Liver (tissue), 9 donors: ENCODE results near the gene RNF144B. TPM values are rescaled to one million over a fixed set of nuclear protein-coding genes. Genes with fewer than 3 reads are reported as not detected.

Experiments used
- DNase-seq: peaks from one replicate; pipeline ENCODE4 v3.0.0-alpha.2; 2017; ENCODE audit warnings: low spot score
- H3K27ac ChIP-seq, 2 donors: one replicate each; pipeline ENCODE4 v1.7.0; 2013; ENCODE audit warnings: inconsistent platforms in 2 of 2, low read length in 2 of 2, control low read depth in 1 of 2, low read depth in 1 of 2, mild to moderate bottlenecking in 1 of 2
- H3K27me3 ChIP-seq, 4 donors: one replicate each; pipeline versions ENCODE4 v1.6.1 to v1.7.0; 2013; ENCODE audit warnings: low read length in 3 of 4, inconsistent platforms in 1 of 4, mild to moderate bottlenecking in 1 of 4, moderate library complexity in 1 of 4; ENCODE audit not compliant: control insufficient read depth in 4 of 4, insufficient read depth in 4 of 4
- H3K36me3 ChIP-seq, 4 donors: one replicate each; pipeline versions ENCODE4 v1.6.1 to v1.7.0; 2013; ENCODE audit warnings: low read length in 3 of 4, mild to moderate bottlenecking in 3 of 4, low read depth in 1 of 4, moderate library complexity in 1 of 4; ENCODE audit not compliant: control insufficient read depth in 4 of 4, insufficient read depth in 3 of 4
- H3K4me1 ChIP-seq, 4 donors: one replicate each; pipeline versions ENCODE4 v1.6.1 to v1.7.0; 2013; ENCODE audit warnings: low read length in 3 of 4, mild to moderate bottlenecking in 3 of 4, moderate library complexity in 1 of 4; ENCODE audit not compliant: control insufficient read depth in 4 of 4, insufficient read depth in 4 of 4
- H3K4me3 ChIP-seq, 3 donors: one replicate each; pipeline versions ENCODE4 v1.6.1 to v1.7.0; 2013; ENCODE audit warnings: low read length in 3 of 3, control low read depth in 1 of 3, low read depth in 1 of 3, mild to moderate bottlenecking in 1 of 3
- H3K9ac ChIP-seq, 2 donors: one replicate each; pipeline ENCODE4 v1.7.0; 2013; ENCODE audit warnings: low read length in 2 of 2, mild to moderate bottlenecking in 2 of 2, moderate library complexity in 2 of 2, control low read depth in 1 of 2, low read depth in 1 of 2
- H3K9me3 ChIP-seq, 4 donors: one replicate each; pipeline versions ENCODE4 v1.6.1 to v1.7.0; 2013; ENCODE audit warnings: low read length in 3 of 4; ENCODE audit not compliant: control insufficient read depth in 4 of 4
- ATF3 ChIP-seq: IDR thresholded peaks from 2 replicates; pipeline ENCODE4 v1.6.1; 2016; ENCODE audit warnings: antibody characterized with exemption
- CTCF ChIP-seq: fragments of 150-350 bp; IDR thresholded peaks from 2 replicates; pipeline ENCODE4 v1.5.1; 2017; ENCODE audit warnings: improper control_type of control experiment, low read depth, low read length; ENCODE audit not compliant: missing input control
- EGR1 ChIP-seq, 2 donors: IDR thresholded peaks; 2 replicates each; pipeline ENCODE4 v1.6.1; 2016 to 2018; ENCODE audit warnings: antibody characterized with exemption in 2 of 2, low read depth in 2 of 2
- FOXA1 ChIP-seq: IDR thresholded peaks from 2 replicates; pipeline ENCODE4 v1.6.1; 2016; ENCODE audit warnings: antibody characterized with exemption
- FOXA2 ChIP-seq: IDR thresholded peaks from 2 replicates; pipeline ENCODE4 v1.6.1; 2016; ENCODE audit warnings: antibody characterized with exemption
- GABPA ChIP-seq, 2 donors: IDR thresholded peaks in 1 of 2; conservative IDR thresholded peaks in 1 of 2; 2 replicates each; pipeline ENCODE4 v1.6.1; 2016; ENCODE audit warnings: antibody characterized with exemption in 2 of 2, mild to moderate bottlenecking in 1 of 2, moderate library complexity in 1 of 2
- HNF4A ChIP-seq, 2 donors: conservative IDR thresholded peaks; 2 replicates each; pipeline ENCODE4 v1.6.1; 2016; ENCODE audit warnings: antibody characterized with exemption in 2 of 2, mild to moderate bottlenecking in 2 of 2
- HNF4G ChIP-seq: IDR thresholded peaks from 2 replicates; pipeline ENCODE4 v1.6.1; 2016; ENCODE audit warnings: antibody characterized with exemption
- JUND ChIP-seq, 2 donors: IDR thresholded peaks; 2 replicates each; pipeline ENCODE4 v1.6.1; 2016; ENCODE audit warnings: antibody characterized with exemption in 2 of 2
- MAX ChIP-seq: IDR thresholded peaks from 2 replicates; pipeline ENCODE4 v1.6.1; 2016; ENCODE audit warnings: antibody characterized with exemption
- NR2F2 ChIP-seq: IDR thresholded peaks from 2 replicates; pipeline ENCODE4 v1.6.1; 2016; ENCODE audit warnings: antibody characterized with exemption
- RAD21 ChIP-seq, 2 donors: IDR thresholded peaks; 2 replicates each; pipeline ENCODE4 v1.6.1; 2016; ENCODE audit warnings: antibody characterized with exemption in 2 of 2, mild to moderate bottlenecking in 2 of 2
- REST ChIP-seq: IDR thresholded peaks from 2 replicates; pipeline ENCODE4 v1.6.1; 2016; ENCODE audit warnings: antibody characterized with exemption, mild to moderate bottlenecking
- RXRA ChIP-seq, 2 donors: IDR thresholded peaks; 2 replicates each; pipeline ENCODE4 v1.6.1; 2017 to 2018; ENCODE audit warnings: antibody characterized with exemption in 2 of 2, mild to moderate bottlenecking in 1 of 2
- SP1 ChIP-seq: IDR thresholded peaks from 2 replicates; pipeline ENCODE4 v1.6.1; 2018; ENCODE audit warnings: antibody characterized with exemption, mild to moderate bottlenecking
- TAF1 ChIP-seq: conservative IDR thresholded peaks from 2 replicates; pipeline ENCODE4 v1.6.1; 2016; ENCODE audit warnings: antibody characterized with exemption, mild to moderate bottlenecking
- YY1 ChIP-seq: IDR thresholded peaks from 2 replicates; pipeline ENCODE4 v1.6.1; 2016; ENCODE audit warnings: antibody characterized with exemption, mild to moderate bottlenecking
- ZBTB33 ChIP-seq: IDR thresholded peaks from 2 replicates; pipeline ENCODE4 v1.6.1; 2016; ENCODE audit warnings: antibody characterized with exemption
- WGBS: extraction: QIAGEN DNeasy Blood & Tissue Kit; methylation state at CpG from one replicate; pipeline ENCODE4 v1.1.7; 2013; 5-methylcytosine and 5-hydroxymethylcytosine counted together
- polyA plus RNA-seq, 2 donors: library from polyadenylated mRNA; stranded (reverse) in 1 of 2; unstranded in 1 of 2; fragments of 200-250 nt in 1 of 2; fragments of >200 nt in 1 of 2; fragmentation: Nextera tagmentation in 1 of 2; extraction: Ambion mirVana in 1 of 2; gene quantifications; one replicate each; pipeline versions ENCODE4 v1.2.1 to v1.2.3, GENCODE V29; 2013 to 2015
- total RNA-seq, 2 donors: library from RNA; depleted of rRNA; stranded (reverse); fragments of >200 nt; gene quantifications; one replicate each; pipeline ENCODE4 v1.2.3, GENCODE V29; 2014
- donor health status: healthy.
- donor health status: healthy.
- donor health status: healthy.
- donor health status: healthy.
- donor health status: healthy.

RNF144B gene
- total and polyA plus RNA-seq, 4 donors: 3.0 to 15.1 (median 7.6) TPM

- no peak overlapping the region for H3K4me3 ChIP-seq
- H3K36me3 ChIP-seq: peaks cover 0 to 17% (median 2%) of the 10 kb centered on the region in 4 donors
- H3K27ac ChIP-seq: no peak overlapping the region
- H3K9me3 ChIP-seq: no peaks in the 10 kb centered on the region
- TF ChIP-seq REST (no peak), MAX (no peak), FOXA2 (no peak), CTCF (no peak), ZBTB33 (no peak), FOXA1 (no peak), ATF3 (no peak), EGR1 (IDR thresholded peaks at IDR 0.05; ENCODE audit: low read depth in 2 of 2) (no peak), JUND (IDR thresholded peaks at IDR 0.05) (no peak), GABPA (IDR thresholded peaks at IDR 0.05 in 1 of 2, conservative IDR thresholded peaks at IDR 0.05 in 1 of 2) (no peak), RAD21 (IDR thresholded peaks at IDR 0.05) (no peak), NR2F2 (no peak), TAF1 (no peak), YY1 (no peak), HNF4A (conservative IDR thresholded peaks at IDR 0.05) (no peak), SP1 (no peak), HNF4G (no peak), RXRA (IDR thresholded peaks at IDR 0.05) (no peak)
- H3K9ac ChIP-seq: no peak overlapping the region
- no peaks in the 10 kb centered on the region for H3K27me3 ChIP-seq
- 86% methylated on average over 3 of the region's 3 CpGs for WGBS
- H3K4me1 ChIP-seq: peaks cover 0 to 10% (median 3%) of the 10 kb centered on the region in 4 donors
- DNase-seq: no peak
These were observed 23.3 kb downstream of the RNF144B start for GRCh38 chr6:18410412-18410811.

GRCh38 chr6:18412068-18412467 is 24.9 kb downstream of the RNF144B start:
- Histone ChIP-seq H3K9me3 (no peaks in the 10 kb centered on the region), H3K36me3 (peaks cover 0 to 12% (median 2%) of the 10 kb centered on the region in 4 donors), H3K27ac (no peak overlapping the region), H3K27me3 (no peaks in the 10 kb centered on the region), H3K9ac (no peak overlapping the region), H3K4me1 (peaks cover 0 to 1% (median 0%) of the 10 kb centered on the region in 4 donors), H3K4me3 (no peak overlapping the region)
- TF ChIP-seq SP1 (no peak), ZBTB33 (no peak), HNF4A (conservative IDR thresholded peaks at IDR 0.05) (no peak), FOXA1 (no peak), RAD21 (IDR thresholded peaks at IDR 0.05) (no peak), GABPA (IDR thresholded peaks at IDR 0.05 in 1 of 2, conservative IDR thresholded peaks at IDR 0.05 in 1 of 2) (no peak)
- no peak for DNase-seq
- WGBS: 46% methylated on average over 1 of the region's 1 CpG
